ENCODE measurements around the gene VDR. TPM values are rescaled to one million over a fixed set of nuclear protein-coding genes. Genes with fewer than 3 reads are reported as not detected.

VDR gene
- total RNA-seq, 1 experiment from 2014 or later, result 22.3 TPM

DNA sequence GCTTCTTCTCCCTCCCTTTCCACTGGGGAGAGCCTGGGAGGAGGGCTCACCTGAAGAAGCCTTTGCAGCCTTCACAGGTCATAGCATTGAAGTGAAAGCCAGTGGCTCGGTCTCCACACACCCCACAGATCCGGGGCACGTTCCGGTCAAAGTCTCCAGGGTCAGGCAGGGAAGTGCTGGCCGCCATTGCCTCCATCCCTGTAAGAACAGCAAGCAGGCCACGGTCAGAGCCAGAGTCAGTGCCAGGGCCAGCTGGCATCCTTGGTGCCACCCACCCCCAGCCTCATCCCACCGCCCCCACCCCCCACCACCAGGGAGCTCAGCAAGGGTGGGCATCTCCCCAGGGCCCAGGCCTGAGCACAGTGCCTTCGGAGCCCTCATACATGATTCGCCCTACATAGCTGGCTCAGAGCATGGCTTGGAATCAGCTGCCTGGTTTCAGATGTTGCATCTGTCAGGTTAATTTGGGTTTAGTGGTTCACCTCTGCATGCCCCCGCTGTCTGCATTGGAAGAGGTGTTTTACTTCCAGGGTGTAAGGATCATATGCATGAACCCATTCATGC, 25.8 kb downstream of the VDR start:
- ChIA-PET CTCF (interaction anchor here (0.5 to 1.8 kb wide), 4 partner anchors 9 to 40 kb away, joined by 3 to 8 read pairs (median 5); no protein-coding TSS in a partner anchor), POLR2A (no interaction called here)
- Mint-ChIP-seq H3K27ac (ENCODE audit: low read depth, unreplicated experiment) (peak overlapping the region; percentile 42), H3K36me3 (ENCODE audit: insufficient read depth, unreplicated experiment) (peaks cover 29% of the 10 kb centered on the region), H3K4me3 (ENCODE audit: unreplicated experiment) (no peak overlapping the region), H3K9me3 (ENCODE audit: unreplicated experiment) (no peaks in the 10 kb centered on the region), H3K27me3 (ENCODE audit: insufficient read depth, unreplicated experiment) (no peaks in the 10 kb centered on the region), H3K4me1 (ENCODE audit: insufficient read depth, unreplicated experiment) (peaks cover 48% of the 10 kb centered on the region)
- intact Hi-C loops (cut with micrococcal nuclease), result no loop called here
- no peak for DNase-seq (ENCODE audit: unreplicated experiment)
- TF ChIP-seq, protein P1, sequence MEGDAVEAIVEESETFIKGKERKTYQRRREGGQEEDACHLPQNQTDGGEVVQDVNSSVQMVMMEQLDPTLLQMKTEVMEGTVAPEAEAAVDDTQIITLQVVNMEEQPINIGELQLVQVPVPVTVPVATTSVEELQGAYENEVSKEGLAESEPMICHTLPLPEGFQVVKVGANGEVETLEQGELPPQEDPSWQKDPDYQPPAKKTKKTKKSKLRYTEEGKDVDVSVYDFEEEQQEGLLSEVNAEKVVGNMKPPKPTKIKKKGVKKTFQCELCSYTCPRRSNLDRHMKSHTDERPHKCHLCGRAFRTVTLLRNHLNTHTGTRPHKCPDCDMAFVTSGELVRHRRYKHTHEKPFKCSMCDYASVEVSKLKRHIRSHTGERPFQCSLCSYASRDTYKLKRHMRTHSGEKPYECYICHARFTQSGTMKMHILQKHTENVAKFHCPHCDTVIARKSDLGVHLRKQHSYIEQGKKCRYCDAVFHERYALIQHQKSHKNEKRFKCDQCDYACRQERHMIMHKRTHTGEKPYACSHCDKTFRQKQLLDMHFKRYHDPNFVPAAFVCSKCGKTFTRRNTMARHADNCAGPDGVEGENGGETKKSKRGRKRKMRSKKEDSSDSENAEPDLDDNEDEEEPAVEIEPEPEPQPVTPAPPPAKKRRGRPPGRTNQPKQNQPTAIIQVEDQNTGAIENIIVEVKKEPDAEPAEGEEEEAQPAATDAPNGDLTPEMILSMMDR (IDR thresholded peaks at IDR 0.05; ENCODE audit: unreplicated experiment), result no peak
- BruUV-seq (replicated peaks), result no TSS peak

DNA sequence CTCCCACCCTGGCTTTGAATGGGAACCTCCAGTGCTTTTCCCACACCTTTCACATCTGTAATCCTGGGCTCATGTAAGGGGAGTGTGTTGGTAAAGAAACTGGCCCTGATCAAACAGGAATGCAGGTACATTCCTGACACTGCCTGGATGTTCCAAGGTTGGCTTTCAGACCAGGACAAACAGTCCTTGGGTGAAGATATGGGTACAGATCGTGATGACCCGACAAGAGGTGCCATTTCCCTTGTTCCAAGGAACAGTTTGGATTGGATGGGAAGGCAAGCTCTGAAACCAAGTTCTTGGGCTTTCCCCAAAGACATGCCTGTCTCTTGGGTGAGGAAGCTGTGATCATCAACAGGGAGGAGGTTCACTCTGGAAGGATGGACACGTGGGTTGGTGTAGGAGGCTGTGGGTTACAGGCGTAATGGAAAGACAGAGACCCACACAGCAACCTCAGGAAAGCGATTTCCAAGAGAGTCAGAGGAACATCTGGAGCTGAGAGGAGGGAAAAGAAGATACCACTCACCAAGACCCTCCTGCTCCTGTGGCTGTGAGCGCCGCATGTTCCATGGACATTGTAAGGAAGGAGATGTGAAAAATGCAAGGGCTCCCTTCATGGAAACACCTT, 26.4 kb downstream of the VDR start:
- ChIA-PET POLR2A (no interaction called here), CTCF (interaction anchor here (1.1 kb wide), 1 partner anchor 39 kb away, joined by 3 read pairs; no protein-coding TSS in a partner anchor)
- intact Hi-C loops (cut with micrococcal nuclease), result no loop called here
- no peak for DNase-seq (ENCODE audit: unreplicated experiment)
- Mint-ChIP-seq H3K4me1 (ENCODE audit: insufficient read depth, unreplicated experiment) (peaks cover 42% of the 10 kb centered on the region), H3K27ac (ENCODE audit: low read depth, unreplicated experiment) (peak overlapping the region; percentile 25), H3K27me3 (ENCODE audit: insufficient read depth, unreplicated experiment) (no peaks in the 10 kb centered on the region), H3K36me3 (ENCODE audit: insufficient read depth, unreplicated experiment) (peaks cover 35% of the 10 kb centered on the region), H3K4me3 (ENCODE audit: unreplicated experiment) (no peak overlapping the region), H3K9me3 (ENCODE audit: unreplicated experiment) (no peaks in the 10 kb centered on the region)
- TF ChIP-seq, protein P1 (IDR thresholded peaks at IDR 0.05; ENCODE audit: unreplicated experiment), result no peak
- BruUV-seq (replicated peaks), result no TSS peak

DNA sequence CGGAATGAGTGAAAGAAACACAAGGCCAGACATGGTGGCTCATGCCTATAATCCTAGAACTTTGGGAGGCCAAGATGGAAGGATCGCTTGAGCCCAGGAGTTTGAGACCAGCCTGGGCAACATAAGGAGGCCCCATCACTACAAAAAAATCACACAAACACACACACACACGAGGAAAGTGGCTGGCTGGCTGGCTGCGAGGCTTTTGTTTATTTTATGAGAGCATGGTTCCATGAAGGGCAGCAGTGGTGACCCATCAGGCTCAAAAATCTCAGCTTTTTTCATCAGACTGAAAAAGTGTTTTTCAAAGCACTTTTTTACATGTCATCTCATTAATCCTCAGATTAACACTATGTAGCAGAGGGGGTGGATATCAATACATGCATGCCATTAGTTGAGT, 27.7 kb downstream of the VDR start:
- TF ChIP-seq, protein P1 (IDR thresholded peaks at IDR 0.05; ENCODE audit: unreplicated experiment), result no peak
- H3K36me3 Mint-ChIP-seq (ENCODE audit: insufficient read depth, unreplicated experiment), result peaks cover 43% of the 10 kb centered on the region
- intact Hi-C loops (cut with micrococcal nuclease), result no loop called here
- no peaks in the 10 kb centered on the region for H3K27me3 Mint-ChIP-seq (ENCODE audit: insufficient read depth, unreplicated experiment)
- H3K27ac Mint-ChIP-seq (ENCODE audit: low read depth, unreplicated experiment), result peak overlapping the region; percentile 33
- no peak overlapping the region for H3K4me3 Mint-ChIP-seq (ENCODE audit: unreplicated experiment)
- CTCF ChIA-PET, result interaction anchor here (0.6 to 1.0 kb wide), 2 partner anchors 13 to 17 kb away, joined by 3 read pairs; no protein-coding TSS in a partner anchor
- BruUV-seq (replicated peaks), result no TSS peak
- POLR2A ChIA-PET, result interaction anchor here (0.6 to 2.3 kb wide), 2 partner anchors 28 to 137 kb away, joined by 3 to 13 read pairs; partner anchors contain the start of gene VDR
- peaks cover 29% of the 10 kb centered on the region for H3K4me1 Mint-ChIP-seq (ENCODE audit: insufficient read depth, unreplicated experiment)
- H3K9me3 Mint-ChIP-seq (ENCODE audit: unreplicated experiment), result no peaks in the 10 kb centered on the region
- no peak for DNase-seq (ENCODE audit: unreplicated experiment)

DNA sequence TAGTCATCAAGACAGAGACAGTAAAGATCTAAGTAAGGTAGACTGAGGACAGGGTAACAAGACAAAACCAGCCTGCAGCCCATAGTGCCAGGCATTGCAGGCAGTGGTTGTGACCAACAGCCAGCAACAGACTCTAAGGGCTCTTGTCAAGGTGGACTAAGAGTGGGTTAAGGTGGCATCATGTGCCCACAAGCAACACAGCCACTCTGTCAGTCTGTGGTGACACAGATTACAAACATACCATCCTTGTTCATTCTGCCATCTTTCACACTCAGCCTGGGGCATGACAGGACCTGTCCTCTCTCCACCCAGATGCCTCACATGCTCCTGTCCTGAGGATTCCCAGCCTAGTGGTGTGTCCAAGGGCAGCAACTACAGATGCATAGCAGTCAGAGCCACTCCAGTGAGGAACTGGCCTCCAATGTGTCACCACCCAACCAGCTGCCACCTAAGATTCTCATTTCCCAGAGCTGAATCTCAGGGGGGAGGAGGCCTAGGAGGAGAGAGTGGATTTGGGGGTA, 28.3 kb downstream of the VDR start:
- Mint-ChIP-seq H3K9me3 (ENCODE audit: unreplicated experiment) (no peaks in the 10 kb centered on the region), H3K27ac (ENCODE audit: low read depth, unreplicated experiment) (peak overlapping the region; percentile 33), H3K36me3 (ENCODE audit: insufficient read depth, unreplicated experiment) (peaks cover 43% of the 10 kb centered on the region), H3K4me3 (ENCODE audit: unreplicated experiment) (no peak overlapping the region), H3K27me3 (ENCODE audit: insufficient read depth, unreplicated experiment) (no peaks in the 10 kb centered on the region), H3K4me1 (ENCODE audit: insufficient read depth, unreplicated experiment) (peaks cover 23% of the 10 kb centered on the region)
- intact Hi-C loops (cut with micrococcal nuclease), result no loop called here
- DNase-seq (ENCODE audit: unreplicated experiment), result peak; percentile 52
- POLR2A ChIA-PET, result interaction anchor here (0.6 to 2.3 kb wide), 2 partner anchors 28 to 137 kb away, joined by 3 to 13 read pairs; partner anchors contain the start of gene VDR
- CTCF ChIA-PET, result interaction anchor here (1.0 to 1.6 kb wide), 4 partner anchors 12 to 59 kb away, joined by 3 to 6 read pairs (median 4); no protein-coding TSS in a partner anchor
- TF ChIP-seq, protein P1 (IDR thresholded peaks at IDR 0.05; ENCODE audit: unreplicated experiment), result no peak
- no TSS peak for BruUV-seq (replicated peaks)
